ENCODE results near the gene MKNK1.

The MKNK1 gene

DNA sequence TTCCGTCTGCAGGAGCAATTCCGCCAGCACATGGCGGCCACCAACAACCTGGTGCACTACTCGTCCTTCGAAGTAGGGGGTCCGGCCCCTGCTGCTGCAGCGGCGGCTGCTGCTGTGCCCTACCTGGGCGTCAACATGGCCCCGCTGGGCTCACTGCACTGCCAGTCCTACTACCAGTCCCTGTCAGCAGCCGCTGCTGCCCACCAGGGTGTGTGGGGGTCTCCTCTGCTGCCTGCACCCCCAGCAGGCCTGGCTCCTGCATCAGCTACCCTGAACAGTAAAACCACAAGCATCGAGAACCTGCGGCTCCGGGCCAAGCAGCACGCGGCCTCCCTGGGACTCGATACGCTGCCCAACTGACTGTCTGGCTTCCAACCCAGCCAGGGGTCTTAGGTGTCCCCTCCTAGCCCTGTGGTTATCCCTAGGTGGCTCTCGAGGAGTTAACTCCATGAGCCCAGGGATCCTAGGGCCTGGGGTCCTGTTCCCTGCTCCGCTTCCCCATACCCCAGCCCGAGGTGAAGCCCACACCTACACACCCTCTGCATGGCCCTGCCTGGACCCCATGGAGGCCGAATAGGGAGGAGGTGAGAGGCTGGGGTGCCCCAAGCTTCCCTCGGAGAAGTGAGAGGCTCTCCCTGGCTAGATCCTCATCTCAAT, 91.8 kb downstream of the MKNK1 start:
- no peak overlapping the region for H3K4me3 ChIP-seq (replicated peaks; ENCODE audit: low read depth, low read length)

DNA sequence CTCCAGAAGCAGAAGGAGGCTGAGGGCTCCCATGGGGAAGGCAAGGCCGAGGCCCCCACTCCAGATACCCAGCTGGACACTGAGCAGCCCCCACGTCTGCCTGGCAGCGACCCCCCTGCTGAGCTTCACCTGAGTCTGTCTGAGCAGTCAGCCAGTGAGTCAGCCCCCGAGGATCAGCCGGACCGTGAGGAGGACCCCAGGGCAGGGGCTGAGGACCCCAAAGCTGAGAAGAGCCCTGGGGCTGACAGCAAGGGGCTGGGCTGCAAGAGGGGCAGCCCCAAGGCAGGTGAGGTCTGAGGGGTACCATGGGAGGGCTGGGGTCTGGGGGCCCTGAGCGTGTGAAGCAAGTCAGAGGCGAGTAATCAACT, 93.1 kb downstream of the MKNK1 start:
- H3K4me3 ChIP-seq (replicated peaks; ENCODE audit: low read depth, low read length) = no peak overlapping the region
- TF ChIP-seq, protein P1, sequence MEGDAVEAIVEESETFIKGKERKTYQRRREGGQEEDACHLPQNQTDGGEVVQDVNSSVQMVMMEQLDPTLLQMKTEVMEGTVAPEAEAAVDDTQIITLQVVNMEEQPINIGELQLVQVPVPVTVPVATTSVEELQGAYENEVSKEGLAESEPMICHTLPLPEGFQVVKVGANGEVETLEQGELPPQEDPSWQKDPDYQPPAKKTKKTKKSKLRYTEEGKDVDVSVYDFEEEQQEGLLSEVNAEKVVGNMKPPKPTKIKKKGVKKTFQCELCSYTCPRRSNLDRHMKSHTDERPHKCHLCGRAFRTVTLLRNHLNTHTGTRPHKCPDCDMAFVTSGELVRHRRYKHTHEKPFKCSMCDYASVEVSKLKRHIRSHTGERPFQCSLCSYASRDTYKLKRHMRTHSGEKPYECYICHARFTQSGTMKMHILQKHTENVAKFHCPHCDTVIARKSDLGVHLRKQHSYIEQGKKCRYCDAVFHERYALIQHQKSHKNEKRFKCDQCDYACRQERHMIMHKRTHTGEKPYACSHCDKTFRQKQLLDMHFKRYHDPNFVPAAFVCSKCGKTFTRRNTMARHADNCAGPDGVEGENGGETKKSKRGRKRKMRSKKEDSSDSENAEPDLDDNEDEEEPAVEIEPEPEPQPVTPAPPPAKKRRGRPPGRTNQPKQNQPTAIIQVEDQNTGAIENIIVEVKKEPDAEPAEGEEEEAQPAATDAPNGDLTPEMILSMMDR (IDR thresholded peaks at IDR 0.05; ENCODE audit: low read depth, low read length, missing control alignments) = no peak
- DNase-seq (ENCODE audit: extremely low read depth, low read depth) = no peak

More for the DNA sequence above, 91.8 kb downstream of the MKNK1 start:
- TF ChIP-seq, protein P1 (IDR thresholded peaks at IDR 0.05; ENCODE audit: low read depth, low read length, missing control alignments) = no peak
- no peak for DNase-seq (ENCODE audit: extremely low read depth, low read depth)

DNA sequence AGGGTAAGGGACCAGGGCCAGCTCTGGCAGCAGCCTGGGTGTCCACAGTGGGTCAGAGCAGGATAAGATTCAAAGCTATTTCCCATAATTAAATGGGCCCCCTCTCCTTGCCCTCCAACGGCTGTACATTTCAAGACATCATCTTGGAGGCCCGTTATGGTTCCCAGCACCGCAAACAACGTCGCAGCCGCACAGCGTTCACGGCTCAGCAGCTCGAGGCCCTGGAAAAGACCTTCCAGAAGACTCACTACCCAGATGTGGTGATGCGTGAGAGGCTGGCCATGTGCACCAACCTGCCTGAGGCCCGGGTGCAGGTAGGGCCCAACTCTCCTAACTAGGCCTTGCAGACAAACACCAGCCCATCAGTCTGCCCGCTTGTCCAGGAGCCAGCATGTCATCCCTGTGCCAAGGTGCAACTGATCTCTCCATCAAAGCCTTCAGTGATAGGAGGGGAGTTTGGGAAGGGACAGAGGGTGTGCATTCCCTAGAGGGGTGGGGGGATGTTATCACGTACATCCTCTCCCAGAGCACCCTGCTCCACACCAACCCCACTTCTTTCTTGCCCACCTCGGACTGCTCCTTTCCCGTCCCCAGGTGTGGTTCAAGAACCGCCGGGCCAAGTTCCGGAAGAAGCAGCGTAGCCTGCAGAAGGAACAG, 93.6 kb downstream of the MKNK1 start:
- TF ChIP-seq, protein P1 (IDR thresholded peaks at IDR 0.05; ENCODE audit: low read depth, low read length, missing control alignments) = no peak
- DNase-seq (ENCODE audit: extremely low read depth, low read depth) = no peak
- no peak overlapping the region for H3K4me3 ChIP-seq (replicated peaks; ENCODE audit: low read depth, low read length)

DNA sequence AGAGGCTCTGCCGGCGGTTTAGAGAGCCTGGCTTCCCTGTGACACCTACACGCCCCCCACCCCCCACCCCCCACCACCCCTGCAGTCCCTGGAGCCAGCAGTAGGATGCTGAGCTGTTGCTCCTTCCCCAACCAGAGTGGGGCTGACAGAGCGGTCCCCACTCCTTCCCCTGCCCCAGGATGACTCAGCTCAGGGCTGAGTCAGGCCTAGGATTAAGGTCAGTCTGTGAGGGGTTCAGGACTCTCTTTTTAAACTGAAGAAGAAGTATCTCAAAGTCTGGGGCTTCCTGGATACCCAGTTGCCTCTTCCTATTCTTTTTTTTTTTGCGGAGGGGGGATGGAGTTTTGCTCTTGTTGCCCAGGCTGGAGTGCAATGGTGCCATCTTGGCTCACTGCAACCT, 95.3 kb downstream of the MKNK1 start:
- H3K4me3 ChIP-seq (replicated peaks; ENCODE audit: low read depth, low read length) = no peak overlapping the region
- DNase-seq (ENCODE audit: extremely low read depth, low read depth) = no peak
- TF ChIP-seq, protein P1 (IDR thresholded peaks at IDR 0.05; ENCODE audit: low read depth, low read length, missing control alignments) = no peak

Measured in HFF-Myc (cell line).